IMR-90 (cell line): ENCODE measurements around the gene RCBTB1.

Experiments used
- BHLHE40 ChIP-seq: fragments of 150-350 bp; IDR thresholded peaks from 2 replicates; pipeline ENCODE4 v1.6.1; 2016; ENCODE audit warnings: mild to moderate bottlenecking, low read depth, low read length
- CEBPB ChIP-seq: IDR thresholded peaks from 2 replicates; pipeline ENCODE4 v1.6.1; 2012; ENCODE audit warnings: low read depth, low read length, improper control_type of control experiment
- CTCF ChIP-seq: conservative IDR thresholded peaks from 2 replicates; pipeline ENCODE4 v1.5.1; 2012; ENCODE audit warnings: mild to moderate bottlenecking, low read depth, low read length, improper control_type of control experiment
- FOS ChIP-seq: fragments of 150-350 bp; IDR thresholded peaks from 2 replicates; pipeline ENCODE4 v1.6.1; 2016; ENCODE audit warnings: low read depth, low read length
- MAFK ChIP-seq: IDR thresholded peaks from 2 replicates; pipeline ENCODE4 v1.6.1; 2012; ENCODE audit warnings: low read depth, low read length, improper control_type of control experiment
- POLR2A ChIP-seq: IDR thresholded peaks from 2 replicates; pipeline ENCODE4 v1.6.1; 2012; ENCODE audit warnings: mild to moderate bottlenecking, low read depth, low read length
- RAD21 ChIP-seq: IDR thresholded peaks from 2 replicates; pipeline ENCODE4 v1.6.1; 2012; ENCODE audit warnings: low read length, improper control_type of control experiment

- TF ChIP-seq CTCF (no peak), POLR2A (no peak), MAFK (no peak), FOS (no peak), BHLHE40 (no peak), RAD21 (no peak), CEBPB (no peak)
Measured at GRCh38 chr13:49607761-49608160, 22.4 kb upstream of the RCBTB1 start.
